CD4-positive, alpha-beta T cell treated with Interleukin-17A for 4 hours (primary cell): ENCODE results near the gene PSMC3.

ENCODE experiments used
- DNase-seq: peaks from one replicate; pipeline ENCODE4 v3.0.0-alpha.2; 2020; ENCODE audit warnings: mixed read lengths

The PSMC3 gene

GRCh38 chr11:47411884-47412746 lies 14.1 kb downstream of the PSMC3 start:
- peak; percentile 72 for DNase-seq

DNA sequence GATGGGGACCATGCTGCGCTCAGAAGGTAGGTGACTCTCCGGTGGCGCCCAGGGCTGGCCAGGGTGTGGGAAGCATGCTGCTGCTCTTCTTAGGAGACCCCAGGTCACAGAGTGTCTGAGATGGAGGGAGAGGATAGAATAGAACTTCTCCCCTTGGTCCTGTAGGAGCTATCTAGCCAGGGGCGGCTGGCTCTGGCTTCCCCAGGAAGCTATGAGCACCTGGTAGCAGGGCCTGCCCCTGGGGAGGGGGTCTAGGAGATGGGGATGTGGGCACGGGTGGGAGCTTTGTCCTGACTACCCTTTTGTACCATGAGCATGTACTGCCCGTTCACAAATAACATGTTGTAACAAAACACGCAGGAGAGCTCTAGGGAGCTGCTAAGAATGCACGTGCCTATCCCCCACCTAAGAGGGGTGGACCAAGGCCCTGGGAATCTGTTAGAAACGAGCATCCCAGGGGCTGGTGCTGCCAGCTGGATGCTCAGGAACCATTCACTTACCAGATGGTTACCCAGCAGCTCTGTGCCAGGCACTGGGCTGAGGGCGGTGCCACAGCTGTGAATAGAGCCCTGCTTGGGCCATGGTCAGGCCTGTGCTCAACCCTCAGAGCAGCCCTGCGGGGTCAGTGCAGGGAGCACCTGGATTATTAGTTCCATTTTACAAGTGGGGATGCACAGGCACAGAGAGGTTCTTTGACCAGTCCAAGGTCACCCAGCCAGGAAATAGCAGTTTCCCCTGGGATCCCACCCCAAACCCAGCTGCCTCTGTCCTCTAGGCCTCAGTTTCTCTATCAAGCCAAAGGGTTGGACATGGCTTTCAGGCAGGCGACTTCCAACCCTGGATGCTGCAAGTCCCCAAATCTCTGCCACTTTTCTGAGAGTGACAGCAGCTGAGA lies 15.6 kb downstream of the PSMC3 start:
- DNase-seq, result no peak

DNA sequence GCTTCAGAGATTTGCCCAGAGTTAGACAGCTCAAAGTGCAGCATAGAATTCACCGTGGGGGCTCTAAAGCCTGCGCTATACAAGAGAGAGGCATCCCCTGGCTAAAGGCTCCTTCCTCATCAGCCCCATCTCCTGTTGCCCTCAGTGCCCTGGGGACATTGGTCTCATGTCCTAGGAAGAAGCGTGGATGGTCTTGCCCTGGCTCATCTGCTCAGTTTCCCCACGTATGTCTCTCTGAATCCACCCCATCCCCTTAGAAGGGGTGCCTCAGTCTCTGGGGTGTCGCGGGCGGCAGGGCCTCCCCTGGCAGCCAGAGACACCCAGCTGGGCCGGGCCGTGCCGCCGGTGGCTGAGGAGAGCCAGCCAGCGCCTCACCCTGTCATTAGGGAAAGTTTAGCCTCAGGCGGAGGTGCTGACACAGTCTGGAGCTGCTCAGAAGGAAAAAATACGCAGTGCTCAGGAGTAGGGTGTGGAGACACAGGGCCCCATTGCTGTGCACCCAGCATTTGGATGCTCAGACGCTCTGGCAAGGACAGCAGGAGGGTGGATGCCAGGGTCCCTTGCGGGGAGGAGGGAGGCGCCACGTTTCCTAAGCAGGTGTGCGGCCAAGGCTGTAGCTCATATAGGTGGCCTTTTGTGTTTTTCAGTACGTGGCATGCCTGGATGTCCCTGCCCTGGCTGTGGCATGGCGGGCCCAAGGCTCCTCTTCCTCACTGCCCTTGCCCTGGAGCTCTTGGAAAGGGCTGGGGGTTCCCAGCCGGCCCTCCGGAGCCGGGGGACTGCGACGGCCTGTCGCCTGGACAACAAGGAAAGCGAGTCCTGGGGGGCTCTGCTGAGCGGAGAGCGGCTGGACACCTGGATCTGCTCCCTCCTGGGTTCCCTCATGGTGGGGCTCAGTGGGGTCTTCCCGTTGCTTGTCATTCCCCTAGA lies 16.5 kb downstream of the PSMC3 start:
- no peak for DNase-seq

GRCh38 chr11:47408598-47409439 lies 17.4 kb downstream of the PSMC3 start:
- DNase-seq, result no peak

DNA sequence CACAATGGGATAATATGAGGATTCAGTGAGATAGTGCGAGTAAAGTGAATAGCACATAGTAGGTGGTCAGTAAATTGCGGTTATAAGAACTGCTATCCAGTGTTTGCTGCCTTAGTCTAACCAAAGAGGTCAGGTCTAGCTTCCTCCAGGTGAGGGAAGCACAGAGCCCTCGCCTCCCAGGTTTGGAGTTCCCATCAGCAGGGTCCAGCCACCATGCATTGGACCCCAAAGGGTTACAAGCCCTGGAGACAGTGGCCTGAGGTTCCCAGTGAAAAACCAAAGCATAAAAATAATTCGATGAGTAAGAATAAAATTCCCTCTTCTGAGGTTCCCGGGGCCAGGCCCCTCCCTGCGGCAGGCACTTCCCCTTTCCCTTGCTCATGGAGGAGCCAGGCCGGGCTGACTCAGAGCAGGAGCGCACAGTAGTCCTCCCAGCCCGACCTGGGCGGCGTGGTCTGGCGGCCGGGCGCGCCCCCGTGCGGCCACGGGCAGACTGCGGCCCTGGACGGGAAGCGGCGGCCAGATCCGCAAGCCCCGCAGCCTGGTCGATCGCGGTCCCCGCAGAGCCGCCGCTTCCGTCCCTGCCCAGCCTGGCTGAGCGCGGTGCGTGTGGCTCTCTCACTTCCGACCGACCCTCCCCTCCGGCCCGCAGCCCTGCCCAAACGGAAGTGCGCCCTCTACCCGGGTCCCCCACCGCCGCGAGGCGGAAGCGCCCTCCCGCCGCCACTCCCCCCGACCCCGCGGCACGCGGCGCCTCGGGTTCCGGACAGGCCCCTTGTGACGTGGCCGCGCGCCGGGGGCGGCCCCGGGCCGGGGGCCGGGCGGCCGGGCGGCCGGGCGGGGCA lies 18.3 kb downstream of the PSMC3 start, which contains the start of gene SLC39A13:
SLC39A13 (plus strand) TSS at position 845 of the 845 bp plus-strand sequence. CDS start 1,505 bp downstream, outside the sequence.
- DNase-seq, result peak; percentile 93

DNA sequence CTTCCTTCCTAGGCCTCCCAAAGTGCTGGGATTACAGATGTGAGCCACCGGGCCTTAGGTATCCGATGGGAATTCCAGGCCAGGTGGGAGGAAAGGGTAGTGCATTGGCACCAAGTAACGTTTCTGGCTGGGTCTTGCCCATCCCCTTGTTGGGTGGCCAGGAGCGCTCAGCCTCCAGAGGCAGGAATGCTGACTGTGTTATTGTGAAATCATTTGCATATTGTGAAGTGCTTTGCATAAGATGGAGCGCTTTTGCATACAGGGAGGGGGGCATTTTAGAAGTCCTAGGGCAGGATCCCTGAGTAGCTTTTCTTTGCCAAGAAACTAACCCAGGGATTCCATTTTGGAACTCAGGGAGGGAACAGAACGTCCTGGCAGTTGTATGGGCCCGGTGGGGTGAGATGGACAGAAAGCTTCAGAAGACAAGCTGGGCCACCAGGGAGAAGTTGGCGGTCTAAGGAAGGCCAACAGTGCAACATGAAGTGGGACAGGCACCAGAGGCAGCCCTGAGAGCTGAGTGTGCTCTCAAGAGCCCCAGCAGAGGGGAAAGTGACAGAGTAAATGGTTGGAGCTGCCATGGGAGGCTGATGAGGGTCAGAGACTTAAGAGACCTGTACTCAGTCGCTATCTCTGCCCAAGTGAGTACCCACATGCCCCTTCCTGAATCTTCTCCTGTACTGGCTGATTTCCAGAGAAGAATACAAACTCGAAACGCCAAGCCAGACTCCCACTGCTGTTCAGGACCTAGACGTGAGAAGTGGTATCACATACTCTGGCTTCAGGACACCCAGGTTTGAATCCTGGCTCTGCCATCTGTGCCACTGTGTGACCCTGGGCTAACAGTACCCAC lies 19.1 kb downstream of the PSMC3 start:
- no peak for DNase-seq

GRCh38 chr11:47403571-47403970 lies 22.7 kb downstream of the PSMC3 start:
- no peak for DNase-seq

- no peak for DNase-seq
Observed at GRCh38 chr11:47403135-47403534, 23.1 kb downstream of the PSMC3 start.

GRCh38 chr11:47400768-47401279 lies 25.4 kb downstream of the PSMC3 start:
- DNase-seq, result no peak

GRCh38 chr11:47399860-47400767 lies 26.1 kb downstream of the PSMC3 start:
- peak; percentile 75 for DNase-seq

DNA sequence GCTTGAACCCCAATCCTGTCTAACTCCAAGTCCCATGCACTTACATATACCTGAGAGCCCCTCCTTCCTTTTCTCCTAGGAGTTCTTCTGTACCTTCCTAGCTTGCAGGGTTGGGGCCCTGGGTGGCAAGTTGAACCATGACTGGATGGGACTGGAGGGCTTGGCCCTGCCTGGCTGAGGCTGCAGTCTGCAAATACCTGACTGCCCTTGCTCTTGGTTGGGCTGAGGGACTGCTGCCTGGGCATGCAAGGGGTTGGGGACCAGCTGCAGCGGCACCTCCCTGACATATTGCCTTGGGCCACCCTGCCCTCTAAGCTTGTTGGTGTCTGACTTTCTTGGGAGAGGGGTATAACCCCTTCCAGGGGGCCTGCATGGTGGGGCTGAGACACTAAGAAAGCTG lies 27.7 kb downstream of the PSMC3 start:
- DNase-seq, result no peak

DNA sequence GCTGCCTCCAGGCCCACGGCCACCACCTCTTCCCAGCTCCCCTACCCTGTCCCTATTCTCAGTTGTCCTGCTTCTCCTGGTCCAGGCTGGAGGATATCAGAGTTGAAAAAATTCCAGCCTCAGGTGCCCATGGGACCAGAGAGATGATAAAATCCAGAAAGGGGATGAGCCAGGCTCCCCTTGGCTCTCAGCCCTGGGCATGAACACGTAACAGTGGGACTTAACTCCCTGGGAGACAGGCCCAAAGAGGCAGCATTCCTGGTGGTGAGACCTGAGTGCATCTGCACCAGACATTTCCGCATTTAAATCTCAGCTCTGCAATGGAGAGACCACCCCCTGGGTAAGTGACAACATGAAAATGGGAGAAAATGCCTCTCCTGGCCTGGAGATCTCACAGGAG lies 28.2 kb downstream of the PSMC3 start:
- no peak for DNase-seq

DNA sequence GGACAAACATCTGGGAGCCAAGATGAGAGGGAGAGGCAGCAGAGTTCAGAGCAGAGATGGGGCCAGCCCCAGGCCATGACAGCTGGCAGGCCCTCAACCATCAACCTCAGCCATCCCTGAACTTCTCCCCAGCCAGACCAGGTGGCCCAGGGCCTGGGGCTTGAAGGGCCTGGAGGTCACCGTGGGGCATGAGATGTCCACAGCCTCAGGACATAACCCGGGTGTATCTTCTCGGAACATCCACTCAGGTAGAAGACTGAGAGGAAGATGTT lies 30.3 kb downstream of the PSMC3 start:
- no peak for DNase-seq

DNA sequence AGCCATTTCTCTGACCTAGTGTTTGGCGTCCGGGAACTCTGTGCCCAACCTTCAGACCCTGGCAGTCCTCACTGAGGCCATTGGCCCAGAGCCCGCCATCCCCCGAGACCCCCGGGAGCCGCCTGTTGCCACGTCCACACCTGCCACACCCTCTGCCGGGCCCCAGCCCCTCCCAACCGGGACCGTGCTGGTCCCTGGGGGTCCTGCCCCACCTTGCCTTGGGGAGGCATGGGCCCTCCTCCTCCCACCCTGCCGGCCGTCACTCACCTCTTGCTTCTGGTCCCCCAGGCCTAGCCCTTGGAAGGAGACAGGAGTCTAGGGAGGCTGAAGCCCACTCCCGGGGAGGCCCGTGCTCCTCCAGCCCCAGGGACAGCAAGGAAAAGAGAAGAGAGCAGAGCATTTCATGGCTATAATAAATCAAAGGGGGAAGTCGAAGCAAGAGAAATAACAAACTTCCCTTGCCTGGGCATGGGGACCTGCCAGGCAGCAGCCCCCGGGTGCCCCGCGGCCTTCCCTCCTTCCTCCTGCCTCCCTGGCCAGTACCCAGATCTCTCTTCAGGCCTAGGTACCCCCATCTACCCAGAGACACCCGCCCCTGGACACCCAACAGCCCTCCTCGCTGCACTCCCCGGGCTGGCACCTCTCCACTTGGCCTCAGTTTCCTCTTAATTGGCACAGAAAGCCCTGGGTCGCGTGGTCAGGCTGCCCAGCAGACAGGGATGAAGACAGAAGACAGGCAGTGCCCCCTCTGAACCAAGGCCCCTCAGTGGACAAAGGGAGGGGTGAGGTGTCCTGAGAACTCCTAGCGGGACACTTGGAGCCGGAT lies 30.8 kb downstream of the PSMC3 start:
- DNase-seq, result no peak

DNA sequence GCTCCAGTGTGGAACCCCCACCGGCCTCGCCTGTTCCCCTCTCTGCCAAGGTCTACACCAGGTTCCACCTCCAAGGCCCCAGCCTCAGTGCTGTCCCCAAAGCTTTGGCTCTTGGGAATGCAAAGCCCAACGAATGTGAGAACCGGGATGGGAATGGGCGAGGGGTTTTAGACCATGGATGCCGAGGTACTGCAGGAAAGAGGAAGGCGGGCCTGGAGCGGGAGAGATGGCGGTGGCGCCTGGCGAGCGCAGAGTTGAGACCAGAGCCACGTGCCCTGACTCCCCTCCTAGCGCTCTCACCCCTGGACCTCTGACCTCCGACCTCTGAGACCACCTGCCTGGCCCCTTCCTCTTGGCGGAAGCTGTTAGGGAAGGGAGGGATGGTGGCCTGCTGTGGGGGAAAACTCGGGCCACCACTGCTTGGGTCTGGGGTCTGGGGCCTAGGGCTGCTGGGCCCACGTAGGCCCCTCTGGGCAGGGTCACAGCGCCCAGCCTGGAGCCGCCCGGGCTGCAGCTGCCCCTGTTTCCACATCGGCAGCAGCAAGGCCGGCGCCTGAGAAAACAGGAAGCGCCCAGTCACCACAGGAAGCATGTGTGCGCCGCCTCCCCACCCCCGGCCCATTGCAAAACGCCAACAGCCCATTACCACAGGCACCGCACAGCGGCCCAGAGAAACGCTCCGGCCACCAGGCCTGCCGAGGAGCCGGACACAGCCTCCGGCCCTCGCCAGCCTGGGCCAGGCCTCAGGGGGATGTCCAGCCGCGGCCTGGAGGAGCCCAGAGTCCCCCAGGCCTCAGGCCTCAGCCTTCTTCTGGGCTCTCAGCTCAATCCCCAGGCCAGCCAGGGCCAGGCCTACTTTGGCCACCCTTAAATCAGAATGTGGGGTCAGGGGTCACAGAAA lies 31.7 kb downstream of the PSMC3 start:
- DNase-seq, result peak; percentile 83

DNA sequence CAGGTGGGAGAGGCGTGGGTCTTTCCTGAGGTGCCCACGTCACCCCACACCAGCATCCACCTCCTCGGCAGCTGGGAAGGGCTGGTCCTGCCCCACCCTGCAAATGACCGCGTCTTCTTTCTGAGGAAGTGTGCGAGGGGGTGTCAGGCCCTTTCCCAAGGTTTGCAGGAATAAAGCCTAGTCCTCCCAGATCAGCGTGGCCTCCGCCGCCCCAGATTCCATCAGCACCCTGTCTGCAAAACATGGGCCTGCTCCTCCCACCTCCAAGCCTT lies 32.3 kb downstream of the PSMC3 start:
- no peak for DNase-seq
